Loucy (cell line): Measurements from ENCODE around the gene HOXC12.

Experiments
- H2AFZ ChIP-seq: fragments of 200-600 bp; sonication (generic); 2 replicates; pipeline ENCODE4 v1.6.0; 2016; ENCODE audit warnings: antibody characterized with exemption, mild to moderate bottlenecking, low read length, moderate library complexity
- H3F3A ChIP-seq: fragments of 200-600 bp; 2 replicates; pipeline ENCODE4 v1.6.0; 2016; ENCODE audit warnings: antibody characterized with exemption, low read depth, mild to moderate bottlenecking
- H3K27me3 ChIP-seq: fragments of 200-600 bp; sonication (generic); 2 replicates; pipeline ENCODE4 v1.6.1; 2014; ENCODE audit warnings: low read length, mild to moderate bottlenecking; ENCODE audit not compliant: insufficient read depth, poor library complexity, severe bottlenecking
- H3K36me3 ChIP-seq: fragments of 200-600 bp; sonication (generic); 2 replicates; pipeline ENCODE4 v1.6.1; 2016; ENCODE audit warnings: low read length; ENCODE audit not compliant: insufficient read depth
- H3K4me1 ChIP-seq: fragments of 200-600 bp; sonication (generic); 2 replicates; pipeline ENCODE4 v1.5.1; 2014; ENCODE audit warnings: low read length, mild to moderate bottlenecking; ENCODE audit not compliant: insufficient read depth, poor library complexity, severe bottlenecking
- H3K4me2 ChIP-seq: fragments of 200-600 bp; sonication (generic); 2 replicates; pipeline ENCODE4 v1.6.0; 2014; ENCODE audit warnings: antibody characterized with exemption, low read length, low read depth, mild to moderate bottlenecking; ENCODE audit not compliant: poor library complexity, severe bottlenecking
- H3K4me3 ChIP-seq: fragments of 200-600 bp; sonication (generic); 2 replicates; pipeline ENCODE4 v1.5.1; 2014; ENCODE audit warnings: low read length, mild to moderate bottlenecking, mixed read lengths; ENCODE audit not compliant: poor library complexity, severe bottlenecking
- H3K79me2 ChIP-seq: fragments of 200-600 bp; sonication (generic); 2 replicates; pipeline ENCODE4 v1.6.1; 2014; ENCODE audit warnings: low read length; ENCODE audit not compliant: insufficient read depth
- H3K9ac ChIP-seq: fragments of 200-600 bp; sonication (generic); 2 replicates; pipeline ENCODE4 v1.6.0; 2014; ENCODE audit warnings: mild to moderate bottlenecking, low read depth, low read length, moderate library complexity; ENCODE audit not compliant: poor library complexity, severe bottlenecking
- H3K9me2 ChIP-seq: fragments of 200-600 bp; sonication (generic); replicated peaks from 2 replicates; pipeline ENCODE4 v1.6.1; 2016; ENCODE audit warnings: low read depth, low read length, mixed read lengths
- H3K9me3 ChIP-seq: fragments of 200-600 bp; sonication (generic); 2 replicates; pipeline ENCODE4 v1.6.1; 2014; ENCODE audit warnings: mild to moderate bottlenecking, antibody characterized with exemption, low read length, low read depth; ENCODE audit not compliant: insufficient read depth
- H4K20me1 ChIP-seq: fragments of 200-600 bp; sonication (generic); 2 replicates; pipeline ENCODE4 v1.6.0; 2014; ENCODE audit warnings: antibody characterized with exemption, low read length, mild to moderate bottlenecking; ENCODE audit not compliant: insufficient read depth, poor library complexity, severe bottlenecking
- EZH2phosphoT487 ChIP-seq: fragments of 200-600 bp; IDR thresholded peaks from 2 replicates; pipeline ENCODE4 v1.6.1; 2018; ENCODE audit warnings: antibody characterized with exemption, mild to moderate bottlenecking, moderate library complexity, borderline replicate concordance
- TF ChIP-seq, protein P1 (sequence below): fragments of 200-600 bp; sonication (generic); conservative IDR thresholded peaks from 2 replicates; pipeline ENCODE4 v1.5.1; 2014; ENCODE audit warnings: mild to moderate bottlenecking, antibody characterized with exemption, low read length

Gene HOXC12

GRCh38 chr12:54003625-54004024, 48.9 kb downstream of the HOXC12 start:
- Histone ChIP-seq H3K9me3 (no peaks in the 10 kb centered on the region), H3K79me2 (peaks cover 1% of the 10 kb centered on the region; the same call in 1 of the 2 replicates), H2AFZ (no peak overlapping the region), H3K36me3 (no peaks in the 10 kb centered on the region), H3K27me3 (no peaks in the 10 kb centered on the region), H3K4me1 (peaks cover 8% of the 10 kb centered on the region), H3K4me3 (no peak overlapping the region), H3K9ac (no peak overlapping the region), H3F3A (no peaks in the 10 kb centered on the region), H3K9me2 (no peaks in the 10 kb centered on the region), H4K20me1 (no peaks in the 10 kb centered on the region), H3K4me2 (no peak overlapping the region)
- no peak for TF ChIP-seq EZH2phosphoT487
- TF ChIP-seq, protein P1, sequence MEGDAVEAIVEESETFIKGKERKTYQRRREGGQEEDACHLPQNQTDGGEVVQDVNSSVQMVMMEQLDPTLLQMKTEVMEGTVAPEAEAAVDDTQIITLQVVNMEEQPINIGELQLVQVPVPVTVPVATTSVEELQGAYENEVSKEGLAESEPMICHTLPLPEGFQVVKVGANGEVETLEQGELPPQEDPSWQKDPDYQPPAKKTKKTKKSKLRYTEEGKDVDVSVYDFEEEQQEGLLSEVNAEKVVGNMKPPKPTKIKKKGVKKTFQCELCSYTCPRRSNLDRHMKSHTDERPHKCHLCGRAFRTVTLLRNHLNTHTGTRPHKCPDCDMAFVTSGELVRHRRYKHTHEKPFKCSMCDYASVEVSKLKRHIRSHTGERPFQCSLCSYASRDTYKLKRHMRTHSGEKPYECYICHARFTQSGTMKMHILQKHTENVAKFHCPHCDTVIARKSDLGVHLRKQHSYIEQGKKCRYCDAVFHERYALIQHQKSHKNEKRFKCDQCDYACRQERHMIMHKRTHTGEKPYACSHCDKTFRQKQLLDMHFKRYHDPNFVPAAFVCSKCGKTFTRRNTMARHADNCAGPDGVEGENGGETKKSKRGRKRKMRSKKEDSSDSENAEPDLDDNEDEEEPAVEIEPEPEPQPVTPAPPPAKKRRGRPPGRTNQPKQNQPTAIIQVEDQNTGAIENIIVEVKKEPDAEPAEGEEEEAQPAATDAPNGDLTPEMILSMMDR = no peak

- no peaks in the 10 kb centered on the region for H3K27me3 ChIP-seq
- peaks cover 4% of the 10 kb centered on the region for H3K4me1 ChIP-seq
- TF ChIP-seq, protein P1 = peak; percentile 46
- TF ChIP-seq EZH2phosphoT487 = no peak
- H3K9me2 ChIP-seq = no peaks in the 10 kb centered on the region
- H2AFZ ChIP-seq = no peak overlapping the region
- H3K4me3 ChIP-seq = no peak overlapping the region
- H3K9ac ChIP-seq = no peak overlapping the region
- H3K4me2 ChIP-seq = no peak overlapping the region
- H3K79me2 ChIP-seq = no peaks in the 10 kb centered on the region
- H4K20me1 ChIP-seq = no peaks in the 10 kb centered on the region
- no peaks in the 10 kb centered on the region for H3K9me3 ChIP-seq
- H3F3A ChIP-seq = no peaks in the 10 kb centered on the region
- H3K36me3 ChIP-seq = no peaks in the 10 kb centered on the region
Measured at GRCh38 chr12:54004063-54004840, 49.5 kb downstream of the HOXC12 start.

GRCh38 chr12:54004841-54005530, 50.3 kb downstream of the HOXC12 start:
- Histone ChIP-seq H3K9me3 (no peaks in the 10 kb centered on the region), H3K4me3 (no peak overlapping the region), H3K79me2 (no peaks in the 10 kb centered on the region), H4K20me1 (no peaks in the 10 kb centered on the region), H3K9me2 (no peaks in the 10 kb centered on the region), H3K27me3 (no peaks in the 10 kb centered on the region), H3K9ac (no peak overlapping the region), H2AFZ (no peak overlapping the region), H3K4me1 (peaks cover 4% of the 10 kb centered on the region), H3K4me2 (no peak overlapping the region), H3K36me3 (no peaks in the 10 kb centered on the region), H3F3A (no peaks in the 10 kb centered on the region)
- no peak for TF ChIP-seq EZH2phosphoT487
- TF ChIP-seq, protein P1 = no peak
